Measurements from ENCODE around the gene COMMD3.
"Not testable (repeated sequence)": the region's sequence is repeated elsewhere in the genome, so short reads cannot be mapped to it uniquely, and the experiment has no call there.

The COMMD3 gene

GRCh38 chr10:22356324-22356873 lies 40.2 kb downstream of the COMMD3 start:
- H3K27ac ChIP-seq (ENCODE audit: low read length): no peak overlapping the region
- no peak overlapping the region for H3K4me3 ChIP-seq (ENCODE audit: low read depth in 1 of 2, low read length in 2 of 2)
- H3K27me3 ChIP-seq (ENCODE audit: low read depth, low read length): no peaks in the 10 kb centered on the region
- no peaks in the 10 kb centered on the region for H3K9me3 ChIP-seq (ENCODE audit: control insufficient read depth in 1 of 2, low read length in 2 of 2)
- no peaks in the 10 kb centered on the region for H3K36me3 ChIP-seq (ENCODE audit: control insufficient read depth in 1 of 2, insufficient read depth in 2 of 2, low read length in 2 of 2)
- H3K4me1 ChIP-seq (ENCODE audit: control insufficient read depth in 1 of 2, insufficient read depth in 2 of 2, low read length in 2 of 2): no peaks in the 10 kb centered on the region

DNA sequence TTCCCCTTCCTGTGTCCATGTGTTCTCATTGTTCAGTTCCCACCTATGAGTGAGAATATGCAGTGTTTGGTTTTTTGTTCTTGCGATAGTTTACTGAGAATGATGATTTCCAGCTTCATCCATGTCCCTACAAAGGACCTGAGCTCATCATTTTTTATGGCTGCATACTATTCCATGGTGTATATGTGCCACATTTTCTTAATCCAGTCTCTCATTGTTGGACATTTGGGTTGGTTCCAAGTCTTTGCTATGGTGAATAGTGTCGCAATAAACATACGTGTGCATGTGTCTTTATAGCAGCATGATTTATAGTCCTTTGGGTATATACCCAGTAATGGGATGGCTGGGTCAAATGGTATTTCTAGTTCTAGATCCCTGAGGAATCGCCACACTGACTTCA lies 41.6 kb downstream of the COMMD3 start:
- not testable (repeated sequence) for H3K27ac ChIP-seq (ENCODE audit: low read length); H3K4me1 ChIP-seq (ENCODE audit: control insufficient read depth in 1 of 2, insufficient read depth in 2 of 2, low read length in 2 of 2); H3K4me3 ChIP-seq (ENCODE audit: low read depth in 1 of 2, low read length in 2 of 2); H3K36me3 ChIP-seq (ENCODE audit: control insufficient read depth in 1 of 2, insufficient read depth in 2 of 2, low read length in 2 of 2); H3K9me3 ChIP-seq (ENCODE audit: control insufficient read depth in 1 of 2, low read length in 2 of 2); H3K27me3 ChIP-seq (ENCODE audit: low read depth, low read length)

DNA sequence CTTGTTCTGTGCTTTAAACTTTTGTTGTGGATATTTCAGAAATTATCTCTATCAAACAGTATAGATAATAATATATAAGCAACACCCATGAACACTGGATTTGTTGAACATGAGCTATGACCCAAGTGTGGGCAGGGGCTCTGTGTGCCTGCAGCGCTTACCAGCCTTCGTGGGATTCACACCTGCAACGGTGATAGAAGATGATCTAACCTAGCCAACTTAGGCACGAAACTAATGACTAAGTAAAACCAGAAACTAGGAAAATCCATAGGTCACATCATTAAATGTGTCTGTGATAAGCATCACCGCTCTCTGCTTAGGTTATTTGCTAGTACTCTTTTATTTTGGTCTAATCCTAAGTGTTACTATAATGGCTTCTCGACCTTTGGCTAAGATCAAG lies 47.1 kb downstream of the COMMD3 start:
- H3K27ac ChIP-seq (ENCODE audit: low read length): no peak overlapping the region
- no peaks in the 10 kb centered on the region for H3K9me3 ChIP-seq (ENCODE audit: control insufficient read depth in 1 of 2, low read length in 2 of 2)
- H3K4me3 ChIP-seq (ENCODE audit: low read depth in 1 of 2, low read length in 2 of 2): no peak overlapping the region
- H3K27me3 ChIP-seq (ENCODE audit: low read depth, low read length): no peaks in the 10 kb centered on the region
- H3K36me3 ChIP-seq (ENCODE audit: control insufficient read depth in 1 of 2, insufficient read depth in 2 of 2, low read length in 2 of 2): no peaks in the 10 kb centered on the region
- no peaks in the 10 kb centered on the region for H3K4me1 ChIP-seq (ENCODE audit: control insufficient read depth in 1 of 2, insufficient read depth in 2 of 2, low read length in 2 of 2)

- H3K36me3 ChIP-seq (ENCODE audit: control insufficient read depth in 1 of 2, insufficient read depth in 2 of 2, low read length in 2 of 2): no peaks in the 10 kb centered on the region
- no peak overlapping the region for H3K4me3 ChIP-seq (ENCODE audit: low read depth in 1 of 2, low read length in 2 of 2)
- H3K27ac ChIP-seq (ENCODE audit: low read length): no peak overlapping the region
- H3K4me1 ChIP-seq (ENCODE audit: control insufficient read depth in 1 of 2, insufficient read depth in 2 of 2, low read length in 2 of 2): no peaks in the 10 kb centered on the region
- H3K27me3 ChIP-seq (ENCODE audit: low read depth, low read length): no peaks in the 10 kb centered on the region
- H3K9me3 ChIP-seq (ENCODE audit: control insufficient read depth in 1 of 2, low read length in 2 of 2): no peaks in the 10 kb centered on the region
Observed at GRCh38 chr10:22364407-22365140, 48.4 kb downstream of the COMMD3 start.

DNA sequence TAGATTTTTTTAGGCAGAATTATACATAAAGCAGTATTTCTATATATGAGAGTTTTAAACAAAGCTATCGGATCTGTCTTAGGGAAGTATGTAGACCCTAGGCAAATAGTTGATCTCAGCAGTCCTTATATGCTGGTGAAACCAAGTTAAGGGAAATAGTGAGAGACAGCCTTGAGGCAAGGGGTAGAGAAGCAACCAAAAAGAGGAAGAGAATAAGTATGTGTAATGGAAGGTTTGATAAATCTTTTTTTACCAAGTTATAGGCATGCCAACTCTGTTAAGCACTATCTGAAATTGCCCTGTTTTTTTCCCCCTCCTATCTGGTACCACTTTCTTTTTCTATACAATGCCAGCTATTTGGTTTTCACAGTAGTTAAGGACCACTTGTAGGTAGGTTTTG lies 49.0 kb downstream of the COMMD3 start:
- Histone ChIP-seq H3K4me1 (ENCODE audit: control insufficient read depth in 1 of 2, insufficient read depth in 2 of 2, low read length in 2 of 2) (no peaks in the 10 kb centered on the region), H3K9me3 (ENCODE audit: control insufficient read depth in 1 of 2, low read length in 2 of 2) (no peaks in the 10 kb centered on the region), H3K27ac (ENCODE audit: low read length) (no peak overlapping the region), H3K36me3 (ENCODE audit: control insufficient read depth in 1 of 2, insufficient read depth in 2 of 2, low read length in 2 of 2) (no peaks in the 10 kb centered on the region), H3K4me3 (ENCODE audit: low read depth in 1 of 2, low read length in 2 of 2) (no peak overlapping the region), H3K27me3 (ENCODE audit: low read depth, low read length) (no peaks in the 10 kb centered on the region)

GRCh38 chr10:22365644-22366434 lies 49.7 kb downstream of the COMMD3 start:
- H3K4me3 ChIP-seq (ENCODE audit: low read depth in 1 of 2, low read length in 2 of 2): no peak overlapping the region
- no peaks in the 10 kb centered on the region for H3K9me3 ChIP-seq (ENCODE audit: control insufficient read depth in 1 of 2, low read length in 2 of 2)
- no peaks in the 10 kb centered on the region for H3K36me3 ChIP-seq (ENCODE audit: control insufficient read depth in 1 of 2, insufficient read depth in 2 of 2, low read length in 2 of 2)

DNA sequence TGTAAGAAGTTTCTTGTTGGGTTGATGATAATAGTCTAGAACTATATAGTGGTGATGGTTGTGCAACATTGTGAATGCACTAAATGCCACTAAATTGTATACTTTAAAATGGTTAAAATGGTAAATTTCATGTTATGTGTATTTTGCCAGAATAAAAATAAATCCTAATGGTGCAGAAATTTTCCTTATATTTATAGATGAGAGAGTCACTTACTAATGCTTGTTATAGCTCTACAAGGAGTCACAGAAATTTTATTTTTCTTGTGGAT lies 50.2 kb downstream of the COMMD3 start:
- H3K4me3 ChIP-seq (ENCODE audit: low read depth in 1 of 2, low read length in 2 of 2): no peak overlapping the region
- no peaks in the 10 kb centered on the region for H3K4me1 ChIP-seq (ENCODE audit: control insufficient read depth in 1 of 2, insufficient read depth in 2 of 2, low read length in 2 of 2)
- no peaks in the 10 kb centered on the region for H3K36me3 ChIP-seq (ENCODE audit: control insufficient read depth in 1 of 2, insufficient read depth in 2 of 2, low read length in 2 of 2)
- no peak overlapping the region for H3K27ac ChIP-seq (ENCODE audit: low read length)
- H3K9me3 ChIP-seq (ENCODE audit: control insufficient read depth in 1 of 2, low read length in 2 of 2): no peaks in the 10 kb centered on the region
- no peaks in the 10 kb centered on the region for H3K27me3 ChIP-seq (ENCODE audit: low read depth, low read length)

More at GRCh38 chr10:22365644-22366434, 49.7 kb downstream of the COMMD3 start:
- H3K27me3 ChIP-seq (ENCODE audit: low read depth, low read length): no peaks in the 10 kb centered on the region
- H3K27ac ChIP-seq (ENCODE audit: low read length): no peak overlapping the region
- no peaks in the 10 kb centered on the region for H3K4me1 ChIP-seq (ENCODE audit: control insufficient read depth in 1 of 2, insufficient read depth in 2 of 2, low read length in 2 of 2)

DNA sequence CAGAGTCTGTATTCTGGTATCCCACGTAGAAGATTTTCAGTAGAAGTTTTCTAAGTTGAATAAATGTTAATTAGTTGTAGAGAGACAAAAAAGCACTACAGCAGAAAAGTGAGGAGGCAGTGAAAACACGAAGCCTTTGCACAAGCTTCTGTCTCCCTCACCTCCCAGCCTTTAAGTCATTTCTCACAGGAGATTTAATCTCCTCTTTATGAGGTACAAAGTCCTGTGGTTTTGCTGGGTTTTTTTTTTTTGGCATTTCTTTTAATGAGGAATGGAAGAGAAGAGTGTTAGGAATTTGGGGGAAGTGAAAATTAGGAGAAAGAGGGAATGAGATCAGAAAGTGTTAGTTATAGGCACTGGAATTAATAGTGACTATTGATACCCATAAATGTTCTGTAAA lies 50.6 kb downstream of the COMMD3 start:
- Histone ChIP-seq H3K27me3 (ENCODE audit: low read depth, low read length) (no peaks in the 10 kb centered on the region), H3K27ac (ENCODE audit: low read length) (no peak overlapping the region), H3K9me3 (ENCODE audit: control insufficient read depth in 1 of 2, low read length in 2 of 2) (no peaks in the 10 kb centered on the region), H3K4me1 (ENCODE audit: control insufficient read depth in 1 of 2, insufficient read depth in 2 of 2, low read length in 2 of 2) (no peaks in the 10 kb centered on the region), H3K36me3 (ENCODE audit: control insufficient read depth in 1 of 2, insufficient read depth in 2 of 2, low read length in 2 of 2) (no peaks in the 10 kb centered on the region), H3K4me3 (ENCODE audit: low read depth in 1 of 2, low read length in 2 of 2) (no peak overlapping the region)

- Histone ChIP-seq H3K4me1 (ENCODE audit: control insufficient read depth in 1 of 2, insufficient read depth in 2 of 2, low read length in 2 of 2) (no peaks in the 10 kb centered on the region), H3K4me3 (ENCODE audit: low read depth in 1 of 2, low read length in 2 of 2) (no peak overlapping the region), H3K27ac (ENCODE audit: low read length) (no peak overlapping the region), H3K36me3 (ENCODE audit: control insufficient read depth in 1 of 2, insufficient read depth in 2 of 2, low read length in 2 of 2) (no peaks in the 10 kb centered on the region), H3K27me3 (ENCODE audit: low read depth, low read length) (no peaks in the 10 kb centered on the region), H3K9me3 (ENCODE audit: control insufficient read depth in 1 of 2, low read length in 2 of 2) (no peaks in the 10 kb centered on the region)
Observed at GRCh38 chr10:22367471-22367870, 51.3 kb downstream of the COMMD3 start.

- Histone ChIP-seq H3K27me3 (ENCODE audit: low read depth, low read length) (no peaks in the 10 kb centered on the region), H3K4me1 (ENCODE audit: control insufficient read depth in 1 of 2, insufficient read depth in 2 of 2, low read length in 2 of 2) (no peaks in the 10 kb centered on the region), H3K9me3 (ENCODE audit: control insufficient read depth in 1 of 2, low read length in 2 of 2) (no peaks in the 10 kb centered on the region), H3K27ac (ENCODE audit: low read length) (no peak overlapping the region), H3K4me3 (ENCODE audit: low read depth in 1 of 2, low read length in 2 of 2) (no peak overlapping the region), H3K36me3 (ENCODE audit: control insufficient read depth in 1 of 2, insufficient read depth in 2 of 2, low read length in 2 of 2) (no peaks in the 10 kb centered on the region)
Observed at GRCh38 chr10:22368402-22368801, 52.2 kb downstream of the COMMD3 start.

DNA sequence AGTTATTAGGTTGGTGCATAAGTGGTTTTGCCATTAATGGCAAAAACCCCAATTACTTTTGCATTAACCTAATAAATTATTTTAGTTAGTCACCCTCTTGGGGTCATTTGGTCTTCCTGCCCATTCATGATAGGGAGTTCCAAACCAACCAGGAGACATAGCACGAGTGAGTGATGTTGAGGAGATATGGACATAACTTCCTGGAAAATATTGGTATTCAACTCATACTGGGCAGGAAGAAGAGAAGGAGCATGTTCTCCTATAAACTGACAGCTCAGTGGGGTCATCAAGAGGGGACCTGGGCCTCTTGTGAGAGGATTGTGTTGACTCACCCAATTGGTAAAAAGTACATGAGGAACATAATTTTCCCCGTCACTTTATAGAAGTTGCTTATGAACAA lies 52.8 kb downstream of the COMMD3 start:
- H3K4me3 ChIP-seq (ENCODE audit: low read depth in 1 of 2, low read length in 2 of 2): no peak overlapping the region
- no peaks in the 10 kb centered on the region for H3K4me1 ChIP-seq (ENCODE audit: control insufficient read depth in 1 of 2, insufficient read depth in 2 of 2, low read length in 2 of 2)
- no peak overlapping the region for H3K27ac ChIP-seq (ENCODE audit: low read length)

More for the DNA sequence above, 52.8 kb downstream of the COMMD3 start:
- H3K36me3 ChIP-seq (ENCODE audit: control insufficient read depth in 1 of 2, insufficient read depth in 2 of 2, low read length in 2 of 2): no peaks in the 10 kb centered on the region
- H3K27me3 ChIP-seq (ENCODE audit: low read depth, low read length): no peaks in the 10 kb centered on the region
- no peaks in the 10 kb centered on the region for H3K9me3 ChIP-seq (ENCODE audit: control insufficient read depth in 1 of 2, low read length in 2 of 2)

Data from muscle layer of duodenum (tissue), 2 donors.